GM10266 (cell line): ENCODE measurements around the gene WHRN.
A peak's percentile ranks its signal among the peaks of the same experiment; 100 is the strongest.

Experiments used
- DNase-seq: peaks from one replicate; pipeline ENCODE4 v3.0.0; 2012; ENCODE audit errors: extremely low spot score
- CTCF ChIP-seq: IDR thresholded peaks from 2 replicates; pipeline ENCODE4 v1.5.1; 2012; ENCODE audit warnings: mild to moderate bottlenecking, low read depth; ENCODE audit not compliant: control insufficient read depth, insufficient read depth; ENCODE audit errors: missing control alignments

WHRN gene

GRCh38 chr9:114418053-114418452 is 87.2 kb downstream of the WHRN start:
- TF ChIP-seq CTCF = no peak
- DNase-seq = no peak

- DNase-seq = no peak
- TF ChIP-seq CTCF = no peak
Observed at GRCh38 chr9:114417511-114417910, 87.8 kb downstream of the WHRN start.

GRCh38 chr9:114416906-114417305 is 88.4 kb downstream of the WHRN start:
- DNase-seq = no peak
- TF ChIP-seq CTCF = no peak

GRCh38 chr9:114416290-114416689 is 89.0 kb downstream of the WHRN start:
- TF ChIP-seq CTCF = no peak
- no peak for DNase-seq

- DNase-seq = no peak
Observed at GRCh38 chr9:114414346-114414745, 90.9 kb downstream of the WHRN start.

GRCh38 chr9:114413861-114414301 is 91.4 kb downstream of the WHRN start:
- TF ChIP-seq CTCF = no peak
- peak; percentile 38 for DNase-seq

More at GRCh38 chr9:114414346-114414745, 90.9 kb downstream of the WHRN start:
- TF ChIP-seq CTCF = no peak

GRCh38 chr9:114412048-114412683 is 93.1 kb downstream of the WHRN start:
- DNase-seq = no peak
- TF ChIP-seq CTCF = no peak
